ENCODE data around the gene GSTO1. TPM values are rescaled to one million over a fixed set of nuclear protein-coding genes. Genes with fewer than 3 reads are reported as not detected.
A peak's percentile ranks its signal among the peaks of the same experiment; 100 is the strongest.

GSTO1 gene
- total and polyA plus RNA-seq, 2 of the 13 experiments (the other 11 are each of a cell fraction or from before 2014, with no cell fraction given): 228 to 300 TPM

GRCh38 chr10:104254493-104255310 lies at the start of gene GSTO1 (continued):
- peak; percentile 88 for TF ChIP-seq NR2F2 (IDR thresholded peaks at IDR 0.05; ENCODE audit: borderline replicate concordance, low read depth)
- peak; percentile 70; the same call in 1 of the 2 replicates for TF ChIP-seq MTA1 (CRISPR knock-in tag; IDR thresholded peaks at IDR 0.05; ENCODE audit: borderline replicate concordance)
- 0 out of 4 replicates have a peak, but pooled peaks of 1 of the 2 experiments have one; percentile 27 for TF ChIP-seq KLF16 (CRISPR knock-in tag; IDR thresholded peaks at IDR 0.05)
- TF ChIP-seq ZBTB33 (CRISPR knock-in tag; IDR thresholded peaks at IDR 0.05): 0 out of 2 replicates have a peak, but pooled peaks have one; percentile 3
- TF ChIP-seq ZNF451 (CRISPR knock-in tag; IDR thresholded peaks at IDR 0.05): no peak
- peak; percentile 78; the same call in 1 of the 2 replicates for TF ChIP-seq ZNF431 (CRISPR knock-in tag; IDR thresholded peaks at IDR 0.05; ENCODE audit: borderline replicate concordance, low read depth)
- TF ChIP-seq NR2F1 (CRISPR knock-in tag; IDR thresholded peaks at IDR 0.05): peak; percentile 85 to 86
- peak; percentile 70 for TF ChIP-seq DRAP1 (CRISPR knock-in tag; IDR thresholded peaks at IDR 0.05)
- peak; percentile 18; the same call in 1 of the 2 replicates for TF ChIP-seq CSRNP1 (CRISPR knock-in tag; IDR thresholded peaks at IDR 0.05)
- no peak for TF ChIP-seq NCOA1 (CRISPR knock-in tag; IDR thresholded peaks at IDR 0.05)
- peak; percentile 40; the same call in 1 of the 2 replicates for TF ChIP-seq PITX1 (CRISPR knock-in tag; IDR thresholded peaks at IDR 0.05)
- peak; percentile 82 for TF ChIP-seq HDAC1 (CRISPR knock-in tag; IDR thresholded peaks at IDR 0.05)
- TF ChIP-seq TGIF2 (CRISPR knock-in tag; IDR thresholded peaks at IDR 0.05): 0 out of 2 replicates have a peak, but pooled peaks have one; percentile 16
- TF ChIP-seq NFKBIZ (CRISPR knock-in tag; IDR thresholded peaks at IDR 0.05): peak; percentile 27; the same call in 1 of the 2 replicates
- TF ChIP-seq THRA (CRISPR knock-in tag; IDR thresholded peaks at IDR 0.05; ENCODE audit: borderline replicate concordance): peak; percentile 22
- TF ChIP-seq DNMT3B (CRISPR knock-in tag; conservative IDR thresholded peaks at IDR 0.05): 0 out of 2 replicates have a peak, but pooled peaks have one; percentile 61

All from HepG2 (cell line).